ENCODE measurements around the gene MESP2. TPM values are rescaled to one million over a fixed set of nuclear protein-coding genes. Genes with fewer than 3 reads are reported as not detected.

Gene MESP2
- total RNA-seq, 2 experiments from 2014 or later = not detected

DNA sequence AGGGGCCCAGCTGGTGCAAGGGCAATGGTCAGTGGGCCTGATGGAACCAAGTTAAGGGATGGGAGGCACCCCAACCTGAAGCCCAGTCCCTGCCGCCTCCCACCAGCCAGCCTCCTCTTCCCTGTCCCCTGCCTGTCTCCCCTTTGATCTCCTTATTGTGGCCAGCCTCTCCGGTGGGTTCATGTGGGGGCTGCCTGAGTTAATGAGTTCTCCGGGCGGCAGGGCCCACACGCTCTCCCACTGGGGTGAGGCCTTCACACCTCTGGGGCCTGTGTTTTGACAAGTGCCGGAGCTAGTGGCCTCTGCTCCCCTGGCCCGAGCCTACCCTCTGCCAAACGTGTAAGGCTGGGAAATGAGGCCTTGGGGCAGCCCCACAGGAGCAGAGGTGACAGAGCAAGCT, 17.8 kb upstream of the MESP2 start:
- Mint-ChIP-seq H3K27ac (no peak overlapping the region), H3K4me3 (no peak overlapping the region), H3K27me3 (ENCODE audit: low read depth) (peaks cover 16% of the 10 kb centered on the region), H3K9me3 (ENCODE audit: insufficient read depth) (no peaks in the 10 kb centered on the region), H3K4me1 (ENCODE audit: low read depth) (peaks cover 5% of the 10 kb centered on the region), H3K36me3 (ENCODE audit: low read depth) (no peaks in the 10 kb centered on the region)
- DNase-seq (no peak), ATAC-seq (no peak)
- ChIA-PET CTCF (interaction anchor here (6.3 kb wide), 1 partner anchor 116 kb away, joined by 100 read pairs; no protein-coding TSS in a partner anchor), POLR2A (no interaction called here)

DNA sequence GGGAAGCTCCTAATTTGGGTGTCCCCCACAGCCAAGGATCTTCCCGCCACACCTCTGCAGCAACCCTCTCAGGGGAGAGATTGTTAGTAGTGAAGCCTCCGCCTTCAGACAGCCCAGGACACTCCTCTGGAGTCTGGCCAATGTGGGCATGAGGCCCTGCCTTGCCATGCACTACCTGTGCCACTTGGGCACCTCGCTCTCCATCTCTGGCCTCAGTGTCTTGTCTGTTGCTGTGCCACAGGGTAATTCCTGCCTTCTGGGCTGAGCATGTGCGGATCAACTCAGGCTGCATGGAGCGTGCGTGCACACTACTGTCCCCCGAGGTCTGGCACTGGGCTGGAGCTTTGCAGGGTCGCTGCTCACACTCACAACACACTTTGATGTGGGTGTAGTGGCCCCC, 17.2 kb upstream of the MESP2 start:
- no peaks in the 10 kb centered on the region for H3K36me3 Mint-ChIP-seq (ENCODE audit: low read depth)
- H3K4me1 Mint-ChIP-seq (ENCODE audit: low read depth) = peaks cover 5% of the 10 kb centered on the region
- POLR2A ChIA-PET = no interaction called here
- no peak overlapping the region for H3K27ac Mint-ChIP-seq
- H3K4me3 Mint-ChIP-seq = no peak overlapping the region
- no peaks in the 10 kb centered on the region for H3K9me3 Mint-ChIP-seq (ENCODE audit: insufficient read depth)
- CTCF ChIA-PET = interaction anchor here (2.6 to 6.3 kb wide), 4 partner anchors 15 to 312 kb away, joined by 14 to 100 read pairs (median 28); partner anchors contain the start of gene MESP2
- DNase-seq = no peak
- peaks cover 15% of the 10 kb centered on the region for H3K27me3 Mint-ChIP-seq (ENCODE audit: low read depth)
- no peak for ATAC-seq

DNA sequence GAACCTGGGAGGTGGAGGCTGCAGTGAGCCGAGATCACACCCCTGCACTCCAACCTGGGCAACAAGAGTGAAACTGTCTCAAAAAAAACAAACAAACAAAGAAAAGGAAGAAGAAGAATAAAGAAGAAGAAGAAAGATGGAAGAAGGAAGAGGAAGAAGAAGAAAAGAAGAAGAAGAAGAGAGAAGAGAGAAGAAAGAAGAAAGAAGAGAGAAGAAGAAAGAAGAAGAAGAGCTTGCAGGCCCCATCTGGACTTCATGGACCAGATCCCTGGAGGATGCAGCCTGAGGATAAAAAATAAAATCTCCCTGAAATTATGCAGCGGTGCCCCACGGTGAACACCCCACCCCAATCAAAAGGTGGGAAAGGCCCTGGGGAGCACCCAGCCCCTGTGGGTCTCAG, 16.3 kb upstream of the MESP2 start:
- Mint-ChIP-seq H3K36me3 (ENCODE audit: low read depth) (no peaks in the 10 kb centered on the region), H3K27ac (no peak overlapping the region), H3K27me3 (ENCODE audit: low read depth) (peaks cover 9% of the 10 kb centered on the region), H3K4me3 (no peak overlapping the region), H3K9me3 (ENCODE audit: insufficient read depth) (no peaks in the 10 kb centered on the region), H3K4me1 (ENCODE audit: low read depth) (peaks cover 5% of the 10 kb centered on the region)
- ChIA-PET POLR2A (no interaction called here), CTCF (interaction anchor here (0.7 to 6.3 kb wide), 13 partner anchors 8 to 311 kb away, joined by 3 to 100 read pairs (median 7); partner anchors contain the start of genes MESP1 and MESP2)
- ATAC-seq (no peak), DNase-seq (no peak)

DNA sequence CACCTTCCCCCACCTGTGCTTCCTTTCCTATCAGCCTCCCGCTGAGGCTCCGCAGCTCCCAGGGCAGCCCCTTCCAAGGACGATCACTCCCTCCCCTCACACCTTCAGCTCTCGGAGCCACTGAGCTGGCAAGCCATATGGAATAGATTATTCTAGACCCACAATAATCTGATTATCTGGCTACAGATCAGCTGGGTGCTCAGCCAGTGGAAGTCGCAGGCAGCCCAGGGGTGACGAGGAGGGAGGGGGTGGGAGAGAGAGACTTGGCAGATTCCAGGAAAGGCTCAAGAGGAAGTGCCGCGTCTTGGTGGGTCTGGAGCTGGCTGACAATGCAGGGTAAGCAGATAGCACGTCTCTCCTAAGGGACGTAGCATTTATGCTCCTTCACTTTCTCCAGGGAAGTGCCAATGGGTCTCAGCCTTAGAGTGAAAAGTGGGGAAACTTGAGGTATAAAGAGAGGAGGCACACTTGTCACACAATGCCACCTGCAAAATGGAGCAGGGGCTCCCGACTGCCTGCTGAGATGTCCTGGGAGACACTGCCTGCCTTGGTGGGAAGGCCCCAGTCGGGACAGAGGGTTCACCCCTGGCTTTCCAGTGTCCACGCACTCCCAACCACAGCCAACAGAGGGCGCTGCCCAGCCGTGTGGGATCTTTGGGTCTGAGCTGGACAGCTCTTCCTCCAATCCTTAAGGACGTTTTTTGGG, 15.7 kb upstream of the MESP2 start:
- peak; percentile 76 for DNase-seq
- ATAC-seq = peak; percentile 84
- Mint-ChIP-seq H3K27me3 (ENCODE audit: low read depth) (peaks cover 8% of the 10 kb centered on the region), H3K4me1 (ENCODE audit: low read depth) (peaks cover 5% of the 10 kb centered on the region), H3K27ac (no peak overlapping the region), H3K4me3 (no peak overlapping the region), H3K36me3 (ENCODE audit: low read depth) (no peaks in the 10 kb centered on the region), H3K9me3 (ENCODE audit: insufficient read depth) (no peaks in the 10 kb centered on the region)
- ChIA-PET POLR2A (interaction anchor here (0.6 kb wide), 1 partner anchor 114 kb away, joined by 3 read pairs; no protein-coding TSS in a partner anchor), CTCF (interaction anchor here (0.7 to 6.3 kb wide), 36 partner anchors 9 to 432 kb away, joined by 3 to 100 read pairs (median 4); partner anchors contain the start of genes MESP1 and MESP2)

DNA sequence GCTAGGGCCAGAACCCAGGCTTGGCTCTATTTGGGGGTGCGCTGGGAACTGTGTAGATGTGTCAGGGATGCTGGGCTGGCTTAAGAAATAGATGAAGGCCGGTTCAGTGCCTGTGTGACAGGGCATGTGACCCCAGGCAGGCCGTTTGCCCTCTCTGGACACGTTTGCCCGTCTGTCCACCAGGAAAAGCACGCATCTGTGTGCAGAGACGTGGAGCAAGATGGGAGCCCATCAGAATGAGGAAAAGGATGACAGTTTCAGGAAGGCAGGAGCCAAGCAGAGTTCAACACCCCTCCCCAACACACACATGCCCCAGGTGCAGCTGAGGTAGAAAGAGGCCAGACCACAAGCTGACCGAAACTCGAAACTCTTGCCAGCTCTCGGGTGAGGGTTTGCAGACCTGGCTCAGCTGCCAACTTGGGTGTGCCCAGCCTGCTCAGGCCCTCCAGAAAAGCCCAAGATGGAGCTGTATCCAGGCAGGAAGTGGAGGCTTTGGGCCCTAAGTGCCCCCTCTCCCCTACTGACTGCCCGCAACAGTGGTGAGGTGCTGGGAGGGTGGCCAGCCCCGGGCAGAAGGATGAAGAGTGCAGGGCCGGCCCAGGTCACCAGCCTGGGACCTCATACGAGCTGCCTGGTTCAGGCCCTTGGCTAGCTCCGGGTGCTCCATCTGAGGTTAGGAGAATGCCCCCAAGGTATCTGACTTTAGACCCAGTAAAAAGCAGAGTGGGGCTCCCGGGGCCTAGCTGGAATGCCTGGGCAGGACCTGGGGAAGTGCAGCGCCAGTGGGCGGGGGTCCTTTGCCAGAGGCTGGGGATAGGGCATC, 14.9 kb upstream of the MESP2 start:
- CTCF ChIA-PET = interaction anchor here (0.6 to 6.3 kb wide), 39 partner anchors 8 to 458 kb away, joined by 3 to 100 read pairs (median 4); partner anchors contain the start of genes MESP1, MESP2, PEX11A and WDR93
- Mint-ChIP-seq H3K9me3 (ENCODE audit: insufficient read depth) (no peaks in the 10 kb centered on the region), H3K4me3 (no peak overlapping the region), H3K27me3 (ENCODE audit: low read depth) (peaks cover 4% of the 10 kb centered on the region), H3K4me1 (ENCODE audit: low read depth) (peaks cover 5% of the 10 kb centered on the region), H3K27ac (no peak overlapping the region), H3K36me3 (ENCODE audit: low read depth) (no peaks in the 10 kb centered on the region)
- no peak for DNase-seq
- POLR2A ChIA-PET = interaction anchor here (0.6 kb wide), 1 partner anchor 114 kb away, joined by 3 read pairs; no protein-coding TSS in a partner anchor
- no peak for ATAC-seq

DNA sequence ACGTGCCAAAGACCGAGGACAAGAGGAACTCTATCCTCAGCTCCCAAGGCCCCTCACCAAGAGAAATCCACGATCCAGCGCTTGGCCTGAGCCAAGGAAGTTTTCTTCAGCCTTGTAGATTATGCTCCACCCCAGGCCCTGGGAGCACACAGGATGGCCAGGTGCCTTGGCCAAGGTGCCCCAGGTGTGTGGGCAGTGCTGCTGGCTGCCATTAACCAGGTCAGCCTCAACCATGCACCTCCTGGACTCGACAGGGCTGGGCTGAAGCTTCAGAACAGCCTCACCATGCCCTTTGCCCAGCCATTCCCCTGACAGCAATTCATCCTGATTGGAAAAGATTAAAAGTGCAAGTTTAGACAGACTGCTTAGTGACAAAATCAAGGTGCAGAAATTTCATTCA, 14.2 kb upstream of the MESP2 start:
- Mint-ChIP-seq H3K9me3 (ENCODE audit: insufficient read depth) (no peaks in the 10 kb centered on the region), H3K36me3 (ENCODE audit: low read depth) (no peaks in the 10 kb centered on the region), H3K27me3 (ENCODE audit: low read depth) (peaks cover 4% of the 10 kb centered on the region), H3K4me1 (ENCODE audit: low read depth) (peaks cover 5% of the 10 kb centered on the region), H3K27ac (no peak overlapping the region), H3K4me3 (no peak overlapping the region)
- ATAC-seq (no peak), DNase-seq (no peak)
- ChIA-PET CTCF (interaction anchor here (0.6 to 6.3 kb wide), 21 partner anchors 9 to 458 kb away, joined by 3 to 100 read pairs (median 5); partner anchors contain the start of genes MESP1, MESP2, PEX11A and WDR93), POLR2A (no interaction called here)

DNA sequence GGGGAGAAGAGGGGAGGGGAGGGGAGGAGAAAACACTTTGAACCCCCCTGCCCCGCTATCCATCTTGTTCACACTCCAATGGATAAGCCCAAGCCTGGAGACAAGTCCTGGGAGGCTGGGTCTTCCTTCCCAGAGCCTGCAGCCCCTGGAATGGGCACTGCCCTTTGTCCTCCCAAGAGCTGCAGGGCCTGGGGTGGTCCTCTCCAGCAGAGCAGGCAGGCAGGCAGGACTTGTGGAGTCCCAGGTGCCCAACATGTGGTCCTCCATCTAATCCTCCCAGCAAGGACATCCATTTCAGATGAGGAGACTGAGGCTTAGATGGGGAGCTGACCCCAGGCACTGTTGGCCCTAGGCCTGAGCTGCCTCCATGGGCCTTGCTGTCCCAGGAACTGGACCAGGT, 10.4 kb upstream of the MESP2 start:
- H3K4me1 Mint-ChIP-seq (ENCODE audit: low read depth) = peaks cover 4% of the 10 kb centered on the region
- no peaks in the 10 kb centered on the region for H3K36me3 Mint-ChIP-seq (ENCODE audit: low read depth)
- H3K27ac Mint-ChIP-seq = no peak overlapping the region
- no peak overlapping the region for H3K4me3 Mint-ChIP-seq
- ATAC-seq (no peak), DNase-seq (no peak)
- H3K9me3 Mint-ChIP-seq (ENCODE audit: insufficient read depth) = no peaks in the 10 kb centered on the region
- peaks cover 2% of the 10 kb centered on the region for H3K27me3 Mint-ChIP-seq (ENCODE audit: low read depth)
- ChIA-PET CTCF (interaction anchor here (1.0 kb wide), 1 partner anchor 109 kb away, joined by 4 read pairs; no protein-coding TSS in a partner anchor), POLR2A (no interaction called here)

DNA sequence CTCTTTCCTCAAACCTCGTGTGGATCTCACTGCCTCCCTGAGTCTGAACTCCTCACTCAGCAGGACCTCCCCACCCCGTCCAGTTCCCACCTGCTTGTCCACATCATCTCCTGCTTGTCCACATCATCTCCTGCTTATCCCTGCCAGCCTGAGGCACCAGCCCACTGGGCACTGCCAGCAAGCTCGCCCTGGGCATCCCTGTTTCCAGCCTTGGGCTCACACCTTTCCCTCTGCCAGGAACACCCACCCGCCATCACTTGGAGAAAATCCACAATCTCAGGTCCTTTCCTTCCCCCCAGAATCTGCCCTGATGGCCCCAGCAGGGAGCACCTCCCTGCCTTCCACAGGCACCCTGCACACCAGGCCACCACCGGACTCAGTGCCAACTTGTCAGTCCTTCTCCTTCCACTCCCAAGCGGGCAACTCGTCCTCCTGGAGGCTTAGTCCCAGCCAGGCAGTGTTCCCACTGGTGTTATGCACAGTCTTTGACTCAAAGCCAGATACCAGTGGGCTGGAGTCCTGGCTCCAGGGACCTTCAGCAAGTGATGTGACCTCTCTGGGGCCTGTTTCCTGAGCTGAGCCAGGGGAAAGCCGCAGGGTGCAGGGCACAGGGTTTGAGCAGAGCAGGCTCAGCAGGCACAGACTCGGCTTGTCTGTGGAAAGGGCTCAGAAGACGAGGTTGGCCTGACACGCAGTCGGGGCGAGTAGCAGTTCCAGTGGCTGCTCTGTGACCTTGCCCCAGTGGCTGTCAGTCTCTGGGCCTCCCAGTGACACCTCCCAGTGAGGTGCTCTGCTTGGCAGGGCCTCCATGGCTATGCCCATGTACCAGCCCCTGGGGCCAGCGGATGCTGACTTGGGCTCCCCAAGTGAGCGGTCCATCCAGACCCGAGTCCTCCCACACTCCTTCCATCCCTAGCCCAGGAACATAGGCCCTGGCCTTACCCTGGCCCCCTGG, 9.5 kb upstream of the MESP2 start:
- POLR2A ChIA-PET = no interaction called here
- CTCF ChIA-PET = interaction anchor here (1.0 to 1.5 kb wide), 2 partner anchors 108 kb away, joined by 4 to 5 read pairs; no protein-coding TSS in a partner anchor
- H3K36me3 Mint-ChIP-seq (ENCODE audit: low read depth) = no peaks in the 10 kb centered on the region

DNA sequence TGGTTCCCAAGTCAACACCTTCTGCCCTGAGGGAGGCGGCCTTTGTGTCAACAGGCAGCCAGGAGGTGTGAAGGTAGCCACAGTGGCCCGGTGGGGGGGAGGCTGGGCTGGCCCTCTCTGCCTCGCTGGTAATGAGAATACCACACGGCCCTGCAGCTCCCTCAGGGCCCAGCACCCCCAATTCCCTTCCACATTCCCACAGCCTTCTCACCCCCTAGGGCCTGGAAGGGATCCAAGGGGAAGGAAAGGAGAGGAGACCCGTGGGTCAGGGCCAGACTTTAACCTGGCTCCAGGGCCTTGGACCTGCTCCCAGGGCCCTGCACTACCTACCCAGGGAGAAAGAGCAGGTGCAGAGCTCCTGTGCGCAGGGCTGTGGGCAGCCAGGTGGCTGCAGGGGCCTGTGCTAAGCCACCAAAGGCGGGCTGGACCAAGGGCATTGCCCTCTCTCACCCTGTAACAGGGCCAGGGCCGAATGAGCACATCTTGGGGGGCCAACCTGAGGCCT, 8.7 kb upstream of the MESP2 start:
- ChIA-PET CTCF (interaction anchor here (1.1 to 1.5 kb wide), 3 partner anchors 14 to 107 kb away, joined by 3 to 5 read pairs (median 4); no protein-coding TSS in a partner anchor), POLR2A (no interaction called here)
- no peak for ATAC-seq
- no peaks in the 10 kb centered on the region for H3K4me1 Mint-ChIP-seq (ENCODE audit: low read depth)
- no peaks in the 10 kb centered on the region for H3K9me3 Mint-ChIP-seq (ENCODE audit: insufficient read depth)
- H3K27me3 Mint-ChIP-seq (ENCODE audit: low read depth) = peaks cover 2% of the 10 kb centered on the region
- no peak for DNase-seq
- H3K36me3 Mint-ChIP-seq (ENCODE audit: low read depth) = no peaks in the 10 kb centered on the region
- H3K4me3 Mint-ChIP-seq = no peak overlapping the region
- no peak overlapping the region for H3K27ac Mint-ChIP-seq

More for the DNA sequence above, 9.5 kb upstream of the MESP2 start:
- ATAC-seq (peak; percentile 33), DNase-seq (no peak)
- Mint-ChIP-seq H3K9me3 (ENCODE audit: insufficient read depth) (no peaks in the 10 kb centered on the region), H3K27ac (no peak overlapping the region), H3K4me3 (no peak overlapping the region), H3K27me3 (ENCODE audit: low read depth) (peaks cover 2% of the 10 kb centered on the region), H3K4me1 (ENCODE audit: low read depth) (no peaks in the 10 kb centered on the region)

DNA sequence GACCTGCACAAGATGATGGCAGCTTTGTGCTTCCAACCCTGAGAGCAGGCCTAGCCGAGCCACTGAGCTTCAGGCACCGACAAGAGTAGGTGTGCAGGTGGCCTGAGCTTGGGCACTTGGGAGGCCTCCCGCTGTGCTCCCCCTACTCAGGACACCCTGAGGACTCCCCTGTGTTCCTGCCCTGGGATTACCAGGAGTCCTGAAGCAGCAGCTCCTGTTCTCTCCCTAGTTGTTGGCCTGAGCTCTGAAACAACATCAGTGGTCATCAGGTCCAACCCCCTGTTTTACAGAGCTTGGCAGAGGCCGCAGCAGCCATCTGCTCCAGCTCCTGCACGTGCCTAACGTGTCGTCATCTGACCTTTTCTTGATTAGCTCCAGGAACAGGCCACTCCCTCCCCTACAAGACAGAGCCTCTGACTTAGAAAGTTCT, 8.0 kb upstream of the MESP2 start:
- ATAC-seq = no peak
- Mint-ChIP-seq H3K4me1 (ENCODE audit: low read depth) (no peaks in the 10 kb centered on the region), H3K9me3 (ENCODE audit: insufficient read depth) (no peaks in the 10 kb centered on the region), H3K36me3 (ENCODE audit: low read depth) (no peaks in the 10 kb centered on the region), H3K4me3 (no peak overlapping the region), H3K27me3 (ENCODE audit: low read depth) (peaks cover 2% of the 10 kb centered on the region), H3K27ac (no peak overlapping the region)
- ChIA-PET POLR2A (no interaction called here), CTCF (interaction anchor here (1.1 to 1.6 kb wide), 4 partner anchors 7 to 107 kb away, joined by 3 to 6 read pairs (median 4); no protein-coding TSS in a partner anchor)
- DNase-seq = no peak

DNA sequence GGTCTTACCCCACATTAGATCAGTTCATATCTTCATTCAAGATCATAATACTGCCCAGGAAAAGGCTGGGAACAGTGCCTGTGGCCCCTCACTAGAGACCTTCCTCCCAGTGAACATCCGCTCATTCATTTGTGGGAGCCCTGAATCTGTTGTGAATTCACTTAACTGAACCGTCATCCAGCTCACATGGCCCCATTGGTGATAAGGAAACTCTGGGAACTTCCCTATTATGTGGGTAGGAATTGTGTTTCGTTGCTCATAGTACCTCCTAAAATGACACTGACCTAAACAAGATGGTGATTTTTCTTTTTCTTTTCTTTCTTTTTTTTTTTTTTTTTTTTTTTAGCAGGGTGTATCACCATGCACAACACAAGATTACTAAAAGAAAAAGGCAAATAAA, 6.8 kb upstream of the MESP2 start:
- H3K27ac Mint-ChIP-seq = no peak overlapping the region
- no peaks in the 10 kb centered on the region for H3K4me1 Mint-ChIP-seq (ENCODE audit: low read depth)
- no peaks in the 10 kb centered on the region for H3K36me3 Mint-ChIP-seq (ENCODE audit: low read depth)
- H3K27me3 Mint-ChIP-seq (ENCODE audit: low read depth) = peaks cover 2% of the 10 kb centered on the region
- H3K9me3 Mint-ChIP-seq (ENCODE audit: insufficient read depth) = no peaks in the 10 kb centered on the region
- no peak for DNase-seq
- POLR2A ChIA-PET = no interaction called here
- no peak for ATAC-seq
- no peak overlapping the region for H3K4me3 Mint-ChIP-seq
- CTCF ChIA-PET = interaction anchor here (1.6 kb wide), 1 partner anchor 8 kb away, joined by 6 read pairs; no protein-coding TSS in a partner anchor
